GM19328 (cell line): ENCODE data around the gene NKAIN2.
A peak's percentile ranks its signal among the peaks of the same experiment; 100 is the strongest.

Source experiments
- ATAC-seq: cut with Tn5 transposase; IDR thresholded peaks from one replicate; pipeline ENCODE4 v1.9.1; 2021; ENCODE audit warnings: mild to moderate bottlenecking, moderate library complexity; ENCODE audit not compliant: unreplicated experiment

The NKAIN2 gene

GRCh38 chr6:123803504-123804013 is at the start of gene NKAIN2:
NKAIN2 (plus strand) TSS chr6:123803865.
- peak; percentile 23 for ATAC-seq

- no peak for ATAC-seq
These were observed 44.2 kb upstream of the NKAIN2 start for GRCh38 chr6:123759472-123759871.

- ATAC-seq, result no peak
These were observed 39.8 kb upstream of the NKAIN2 start for GRCh38 chr6:123763904-123764303.

- ATAC-seq, result no peak
These were observed 38.9 kb upstream of the NKAIN2 start for GRCh38 chr6:123764722-123765121.

GRCh38 chr6:123768921-123769320 is 34.7 kb upstream of the NKAIN2 start:
- ATAC-seq, result no peak

- peak; percentile 2 for ATAC-seq
These were observed 34.2 kb upstream of the NKAIN2 start for GRCh38 chr6:123769431-123769830.

GRCh38 chr6:123770247-123770949 is 33.3 kb upstream of the NKAIN2 start:
- peak; percentile 66 for ATAC-seq

- no peak for ATAC-seq
These were observed 32.5 kb upstream of the NKAIN2 start for GRCh38 chr6:123771126-123771525.

- ATAC-seq, result no peak
These were observed 26.1 kb upstream of the NKAIN2 start for GRCh38 chr6:123777563-123777962.

GRCh38 chr6:123780021-123780420 is 23.6 kb upstream of the NKAIN2 start:
- no peak for ATAC-seq

- no peak for ATAC-seq
These were observed 19.3 kb upstream of the NKAIN2 start for GRCh38 chr6:123784330-123784729.

GRCh38 chr6:123785039-123785438 is 18.6 kb upstream of the NKAIN2 start:
- ATAC-seq, result no peak

GRCh38 chr6:123788319-123788718 is 15.3 kb upstream of the NKAIN2 start:
- no peak for ATAC-seq

GRCh38 chr6:123794190-123794589 is 9.5 kb upstream of the NKAIN2 start:
- no peak for ATAC-seq

GRCh38 chr6:123794799-123795198 is 8.9 kb upstream of the NKAIN2 start:
- no peak for ATAC-seq

- ATAC-seq, result no peak
These were observed 2.6 kb upstream of the NKAIN2 start for GRCh38 chr6:123801067-123801466.

- peak; percentile 8 for ATAC-seq
These were observed 1.3 kb upstream of the NKAIN2 start for GRCh38 chr6:123802351-123802696.

GRCh38 chr6:123802697-123803503 is 765 bp upstream of the NKAIN2 start:
- ATAC-seq, result peak; percentile 93

- no peak for ATAC-seq
These were observed 535 bp downstream of the NKAIN2 start for GRCh38 chr6:123804014-123804786.

GRCh38 chr6:123804787-123805540 is 1.3 kb downstream of the NKAIN2 start:
- ATAC-seq, result no peak

- ATAC-seq, result no peak
These were observed 2.3 kb downstream of the NKAIN2 start for GRCh38 chr6:123805921-123806320.
